LNCaP clone FGC (cell line): Measurements from ENCODE around the gene MXD1.

Experiments
- DNase-seq: peaks from one replicate; pipeline ENCODE4 v3.0.0-alpha.2; 2011; ENCODE audit warnings: low read depth
- H3K4me3 ChIP-seq: 2 replicates; pipeline ENCODE4 v1.5.1; 2011; ENCODE audit warnings: mild to moderate bottlenecking, low read depth, low read length, control low read depth
- TF ChIP-seq, protein P1 (sequence below): IDR thresholded peaks from 2 replicates; pipeline ENCODE4 v1.5.1; 2012; ENCODE audit warnings: mild to moderate bottlenecking; ENCODE audit not compliant: control insufficient read depth, insufficient read depth; ENCODE audit errors: extremely low read depth

Gene MXD1

GRCh38 chr2:69918401-69918800, 3.5 kb downstream of the MXD1 start:
- H3K4me3 ChIP-seq, result no peak overlapping the region
- TF ChIP-seq, protein P1, sequence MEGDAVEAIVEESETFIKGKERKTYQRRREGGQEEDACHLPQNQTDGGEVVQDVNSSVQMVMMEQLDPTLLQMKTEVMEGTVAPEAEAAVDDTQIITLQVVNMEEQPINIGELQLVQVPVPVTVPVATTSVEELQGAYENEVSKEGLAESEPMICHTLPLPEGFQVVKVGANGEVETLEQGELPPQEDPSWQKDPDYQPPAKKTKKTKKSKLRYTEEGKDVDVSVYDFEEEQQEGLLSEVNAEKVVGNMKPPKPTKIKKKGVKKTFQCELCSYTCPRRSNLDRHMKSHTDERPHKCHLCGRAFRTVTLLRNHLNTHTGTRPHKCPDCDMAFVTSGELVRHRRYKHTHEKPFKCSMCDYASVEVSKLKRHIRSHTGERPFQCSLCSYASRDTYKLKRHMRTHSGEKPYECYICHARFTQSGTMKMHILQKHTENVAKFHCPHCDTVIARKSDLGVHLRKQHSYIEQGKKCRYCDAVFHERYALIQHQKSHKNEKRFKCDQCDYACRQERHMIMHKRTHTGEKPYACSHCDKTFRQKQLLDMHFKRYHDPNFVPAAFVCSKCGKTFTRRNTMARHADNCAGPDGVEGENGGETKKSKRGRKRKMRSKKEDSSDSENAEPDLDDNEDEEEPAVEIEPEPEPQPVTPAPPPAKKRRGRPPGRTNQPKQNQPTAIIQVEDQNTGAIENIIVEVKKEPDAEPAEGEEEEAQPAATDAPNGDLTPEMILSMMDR, result no peak
- DNase-seq, result no peak

DNA sequence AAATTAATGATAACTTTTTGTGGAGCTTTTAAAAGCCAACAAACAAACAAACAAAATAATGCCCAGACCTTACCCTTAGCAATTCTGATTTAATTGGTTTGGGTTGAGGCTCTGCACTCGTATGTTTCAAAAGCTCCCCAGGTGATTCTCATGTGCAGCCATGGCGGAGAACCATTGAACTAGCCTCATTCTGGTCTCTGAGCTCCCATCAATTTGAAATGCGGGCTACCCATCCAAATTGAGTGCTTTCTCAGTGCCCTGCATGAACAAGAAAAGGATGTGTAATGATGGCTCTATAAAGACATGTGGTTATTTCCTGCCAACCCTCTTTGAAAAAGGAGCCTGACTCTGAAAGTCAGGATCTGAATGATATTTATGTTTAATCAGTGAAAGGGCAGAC, 8.2 kb downstream of the MXD1 start:
- no peak for DNase-seq
- H3K4me3 ChIP-seq, result no peak overlapping the region
- TF ChIP-seq, protein P1, result no peak

- no peak overlapping the region for H3K4me3 ChIP-seq
- no peak for DNase-seq
- TF ChIP-seq, protein P1, result no peak
These were observed 12.1 kb downstream of the MXD1 start for GRCh38 chr2:69926849-69927515.

DNA sequence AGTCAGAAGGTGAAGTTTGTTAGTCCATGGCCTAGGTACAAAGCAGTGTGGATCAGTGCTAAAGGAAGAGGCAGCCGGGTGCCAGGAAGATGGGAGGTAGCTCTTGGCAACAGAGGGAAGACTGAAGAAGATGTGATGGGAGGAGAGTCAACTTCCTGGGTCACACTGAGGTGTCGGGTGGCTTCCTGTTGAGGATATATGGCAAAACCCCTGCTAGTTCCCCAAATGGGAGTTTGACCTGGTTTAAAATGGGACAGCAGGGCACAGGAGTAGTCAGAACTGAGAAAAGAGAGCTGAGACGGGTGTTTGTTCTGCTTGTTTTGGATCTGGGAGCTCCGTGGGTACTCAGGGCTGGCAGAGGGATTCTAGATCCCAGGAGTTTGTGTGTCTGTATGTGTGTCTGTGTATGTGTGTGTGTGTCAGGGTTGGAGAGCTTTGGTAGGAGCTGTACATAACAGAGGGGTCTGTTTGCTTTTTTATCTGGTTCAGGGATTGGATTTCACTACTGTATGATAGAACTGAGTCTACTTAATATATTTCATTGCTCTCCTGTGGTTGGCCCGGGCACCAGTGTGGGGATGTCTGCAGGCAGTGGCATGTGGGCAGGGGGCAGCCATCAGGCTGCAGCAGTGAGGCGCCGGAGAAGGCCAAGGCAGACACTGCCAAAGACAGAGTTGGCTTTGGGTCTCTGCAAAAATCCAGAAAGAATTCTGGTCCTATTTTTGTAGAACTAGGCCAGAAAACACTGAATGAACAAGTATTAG, 17.1 kb downstream of the MXD1 start:
- DNase-seq, result no peak
- TF ChIP-seq, protein P1, result no peak
- H3K4me3 ChIP-seq, result no peak overlapping the region

DNA sequence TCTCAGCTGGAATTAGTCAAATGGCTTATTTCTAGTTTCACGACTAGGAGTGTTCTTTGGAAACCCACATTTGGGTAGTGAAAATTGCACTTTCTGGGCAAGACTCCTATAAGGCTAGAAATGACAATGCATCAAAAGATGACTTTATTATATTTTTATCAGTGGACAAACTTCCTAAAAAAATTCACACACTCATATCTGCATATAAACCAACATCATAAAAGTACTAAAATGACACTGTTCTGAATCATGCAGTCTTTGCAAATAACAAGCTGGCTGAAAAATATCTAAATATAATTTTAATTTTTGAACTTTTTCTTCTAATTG, 17.6 kb downstream of the MXD1 start:
- TF ChIP-seq, protein P1, result no peak
- no peak for DNase-seq
- no peak overlapping the region for H3K4me3 ChIP-seq

GRCh38 chr2:69933254-69933828, 18.4 kb downstream of the MXD1 start:
- TF ChIP-seq, protein P1, result no peak
- H3K4me3 ChIP-seq, result no peak overlapping the region
- no peak for DNase-seq
